ENCODE results near the gene ATP2C2.

DNA sequence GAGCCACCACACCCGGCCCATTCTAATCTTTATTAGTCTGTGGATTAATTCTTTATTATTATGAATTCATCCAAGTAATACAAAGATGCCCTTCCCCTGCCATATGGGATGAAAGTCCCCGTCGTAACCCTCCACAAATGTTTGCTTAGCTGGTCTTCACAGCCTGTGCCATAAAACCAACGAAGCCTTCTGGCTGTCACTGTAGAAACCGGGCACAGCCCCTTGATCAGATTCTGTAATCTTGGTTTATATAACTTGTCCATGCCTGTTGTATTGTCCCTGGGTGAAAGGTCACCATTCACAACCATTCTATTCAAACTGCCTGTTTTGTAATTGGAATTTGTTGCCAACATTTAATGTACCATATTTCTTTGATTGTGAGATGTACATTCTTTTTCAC, 66.5 kb downstream of the ATP2C2 start:
- no peak for TF ChIP-seq TAF1 (IDR thresholded peaks at IDR 0.05; ENCODE audit: borderline replicate concordance, insufficient read depth, low read length)
- TF ChIP-seq POLR2AphosphoS5 (IDR thresholded peaks at IDR 0.05; ENCODE audit: low read depth, low read length), result no peak
- no peak for TF ChIP-seq SIN3A (IDR thresholded peaks at IDR 0.05; ENCODE audit: borderline replicate concordance, insufficient read depth, low read length)

Measured in PFSK-1 (cell line).